ENCODE data around the gene ARHGAP24. TPM values are rescaled to one million over a fixed set of nuclear protein-coding genes. Genes with fewer than 3 reads are reported as not detected.

Gene ARHGAP24
- total and polyA plus RNA-seq, 3 experiments from 2014 or later, result not detected

DNA sequence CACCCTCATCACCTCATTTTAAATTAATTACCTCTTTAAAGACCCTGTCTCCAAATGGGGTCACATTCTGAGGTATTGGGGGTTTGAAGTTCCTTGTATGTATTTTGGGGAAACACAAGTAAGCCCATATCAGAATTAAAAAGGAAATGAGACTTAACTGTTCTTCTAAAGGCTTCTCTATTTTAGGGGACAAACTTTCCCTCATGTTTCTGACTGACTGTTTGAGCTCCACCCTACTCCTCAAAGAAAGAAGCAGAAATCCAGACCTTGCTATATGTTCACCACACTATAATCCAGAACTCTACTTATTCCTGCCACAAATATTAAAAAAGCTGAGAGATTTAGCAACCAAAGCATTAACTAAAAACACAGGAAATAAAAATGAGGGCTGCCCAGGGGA lies 258.8 kb downstream of the ARHGAP24 start:
- H3K27ac ChIP-seq (ENCODE audit: low read depth, low read length), result no peak overlapping the region
- H3K27me3 ChIP-seq (ENCODE audit: insufficient read depth, low read length, poor library complexity, severe bottlenecking), result no peaks in the 10 kb centered on the region
- Mint-ChIP-seq H3K4me3 (no peak overlapping the region), H3K9me3 (peaks cover 0 to 10% (median 2%) of the 10 kb centered on the region in 5 donors), H3K27me3 (no peaks in the 10 kb centered on the region), H3K4me1 (no peaks in the 10 kb centered on the region), H3K27ac (no peak overlapping the region), H3K36me3 (no peaks in the 10 kb centered on the region)
- no peaks in the 10 kb centered on the region for H3K9me3 ChIP-seq (ENCODE audit: low read length)
- POLR2A ChIA-PET, result no interaction called here
- H3K36me3 ChIP-seq (ENCODE audit: insufficient read depth, low read length), result no peaks in the 10 kb centered on the region
- no peaks in the 10 kb centered on the region for H3K4me1 ChIP-seq (ENCODE audit: insufficient read depth, low read length)
- DNase-seq, result no peak
- H3K4me3 ChIP-seq (ENCODE audit: low read length), result no peak overlapping the region
- CTCF ChIA-PET, result no interaction called here

DNA sequence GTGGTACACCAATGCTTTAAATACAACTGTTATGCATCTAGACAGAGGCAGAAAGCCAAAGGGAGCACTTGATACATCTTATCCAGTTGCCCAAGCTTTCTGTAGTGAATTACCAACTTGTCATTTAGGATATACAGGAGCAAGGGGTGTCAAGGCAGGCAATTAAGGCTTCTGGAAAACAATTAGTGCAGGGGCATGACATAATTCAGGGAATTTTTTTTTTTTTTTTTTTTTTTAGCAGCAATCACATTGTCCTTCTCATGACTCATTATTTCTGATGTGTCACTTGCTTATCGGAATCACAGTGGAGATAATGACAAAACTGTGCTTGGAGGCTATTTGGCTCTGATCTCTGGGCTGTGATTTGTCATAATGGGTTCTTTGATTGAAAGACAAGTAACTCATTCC lies 259.5 kb downstream of the ARHGAP24 start:
- Mint-ChIP-seq H3K9me3 (peaks cover 0 to 13% (median 6%) of the 10 kb centered on the region in 5 donors), H3K4me3 (no peak overlapping the region), H3K4me1 (no peaks in the 10 kb centered on the region), H3K27me3 (no peaks in the 10 kb centered on the region), H3K27ac (no peak overlapping the region), H3K36me3 (no peaks in the 10 kb centered on the region)
- no peak for DNase-seq
- CTCF ChIA-PET, result no interaction called here
- H3K4me1 ChIP-seq (ENCODE audit: insufficient read depth, low read length), result no peaks in the 10 kb centered on the region
- H3K27ac ChIP-seq (ENCODE audit: low read depth, low read length), result no peak overlapping the region
- H3K9me3 ChIP-seq (ENCODE audit: low read length), result no peaks in the 10 kb centered on the region
- POLR2A ChIA-PET, result no interaction called here
- H3K27me3 ChIP-seq (ENCODE audit: insufficient read depth, low read length, poor library complexity, severe bottlenecking), result no peaks in the 10 kb centered on the region
- no peak overlapping the region for H3K4me3 ChIP-seq (ENCODE audit: low read length)
- H3K36me3 ChIP-seq (ENCODE audit: insufficient read depth, low read length), result no peaks in the 10 kb centered on the region

DNA sequence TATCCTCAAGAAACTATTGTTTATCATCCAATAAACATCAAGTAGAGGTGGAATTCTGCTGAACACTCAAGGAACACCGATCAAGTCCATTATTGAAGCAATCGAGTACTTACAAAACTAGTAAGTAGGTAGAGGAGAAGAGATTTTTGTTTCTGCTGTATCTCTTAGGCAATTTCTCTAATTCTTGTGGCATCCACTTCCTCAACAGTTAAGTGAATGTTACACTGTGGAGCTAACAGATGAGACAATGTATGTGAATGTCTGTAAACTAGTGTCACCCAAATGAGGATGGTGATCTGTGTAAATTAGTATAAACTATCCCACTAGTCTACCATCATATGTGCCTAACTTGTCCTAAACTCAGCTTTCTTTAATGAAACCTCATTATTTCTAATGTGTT lies 261.6 kb downstream of the ARHGAP24 start:
- no peaks in the 10 kb centered on the region for H3K4me1 Mint-ChIP-seq

DNA sequence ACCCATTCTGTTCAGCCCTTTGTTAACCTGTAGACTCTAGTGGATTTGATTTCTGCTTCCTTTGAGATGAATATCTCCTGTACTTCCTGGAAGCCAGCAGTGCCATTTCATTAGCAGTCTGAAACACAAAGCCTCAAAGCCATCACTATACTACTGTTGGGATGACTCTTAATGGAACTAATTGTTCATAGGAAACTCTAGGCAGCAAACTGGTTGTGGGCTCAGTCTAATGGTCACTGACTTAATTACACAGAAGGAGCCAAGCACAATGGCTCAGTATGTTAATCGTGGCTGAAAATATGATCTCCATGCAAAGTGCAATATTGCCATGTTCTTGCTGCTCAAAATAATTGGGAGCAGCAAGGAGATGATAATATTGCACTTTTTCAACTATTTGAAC lies 262.3 kb downstream of the ARHGAP24 start:
- ChIA-PET POLR2A (no interaction called here), CTCF (no interaction called here)
- Mint-ChIP-seq H3K4me1 (no peaks in the 10 kb centered on the region), H3K27me3 (peaks cover 0 to 2% of the 10 kb centered on the region in 2 donors), H3K27ac (no peak overlapping the region), H3K36me3 (no peaks in the 10 kb centered on the region), H3K4me3 (no peak overlapping the region), H3K9me3 (peaks cover 2 to 13% (median 8%) of the 10 kb centered on the region in 5 donors)
- Histone ChIP-seq H3K27ac (ENCODE audit: low read depth, low read length) (no peak overlapping the region), H3K4me1 (ENCODE audit: insufficient read depth, low read length) (no peaks in the 10 kb centered on the region), H3K9me3 (ENCODE audit: low read length) (no peaks in the 10 kb centered on the region), H3K36me3 (ENCODE audit: insufficient read depth, low read length) (no peaks in the 10 kb centered on the region), H3K4me3 (ENCODE audit: low read length) (no peak overlapping the region), H3K27me3 (ENCODE audit: insufficient read depth, low read length, poor library complexity, severe bottlenecking) (no peaks in the 10 kb centered on the region)
- no peak for DNase-seq

More for the DNA sequence above, 261.6 kb downstream of the ARHGAP24 start:
- Mint-ChIP-seq H3K27ac (no peak overlapping the region), H3K36me3 (no peaks in the 10 kb centered on the region), H3K9me3 (peaks cover 2 to 13% (median 6%) of the 10 kb centered on the region in 5 donors), H3K4me3 (no peak overlapping the region), H3K27me3 (no peaks in the 10 kb centered on the region)
- Histone ChIP-seq H3K27ac (ENCODE audit: low read depth, low read length) (no peak overlapping the region), H3K27me3 (ENCODE audit: insufficient read depth, low read length, poor library complexity, severe bottlenecking) (no peaks in the 10 kb centered on the region), H3K36me3 (ENCODE audit: insufficient read depth, low read length) (no peaks in the 10 kb centered on the region), H3K4me1 (ENCODE audit: insufficient read depth, low read length) (no peaks in the 10 kb centered on the region), H3K9me3 (ENCODE audit: low read length) (no peaks in the 10 kb centered on the region), H3K4me3 (ENCODE audit: low read length) (no peak overlapping the region)
- DNase-seq, result no peak
- ChIA-PET POLR2A (no interaction called here), CTCF (no interaction called here)

DNA sequence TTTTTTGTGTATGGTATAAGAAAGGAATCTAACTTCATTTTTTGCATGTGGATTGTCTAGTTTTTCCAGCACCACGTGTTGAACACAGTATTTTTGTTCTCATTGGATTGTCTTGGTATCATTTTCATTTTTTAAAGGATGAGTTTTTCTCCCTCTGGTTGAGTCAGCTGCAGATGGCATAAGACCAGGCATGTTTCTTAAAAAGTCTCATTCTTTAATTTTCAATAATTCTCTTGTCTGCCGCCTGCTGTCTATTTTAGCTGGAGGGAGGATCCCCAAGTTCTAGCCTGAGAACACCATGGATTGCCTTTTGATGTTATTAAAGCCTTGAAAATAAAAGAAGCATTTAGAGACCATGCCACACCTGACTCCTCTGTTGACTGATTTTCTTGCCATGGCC lies 263.8 kb downstream of the ARHGAP24 start:
- no peaks in the 10 kb centered on the region for H3K4me1 ChIP-seq (ENCODE audit: insufficient read depth, low read length)
- H3K27me3 Mint-ChIP-seq, result peaks cover 0 to 2% of the 10 kb centered on the region in 2 donors
- H3K9me3 Mint-ChIP-seq, result peaks cover 2 to 10% (median 9%) of the 10 kb centered on the region in 5 donors
- ChIA-PET CTCF (no interaction called here), POLR2A (no interaction called here)
- no peak overlapping the region for H3K27ac Mint-ChIP-seq
- H3K36me3 ChIP-seq (ENCODE audit: insufficient read depth, low read length), result no peaks in the 10 kb centered on the region
- no peaks in the 10 kb centered on the region for H3K27me3 ChIP-seq (ENCODE audit: insufficient read depth, low read length, poor library complexity, severe bottlenecking)
- no peaks in the 10 kb centered on the region for H3K9me3 ChIP-seq (ENCODE audit: low read length)
- no peak overlapping the region for H3K27ac ChIP-seq (ENCODE audit: low read depth, low read length)
- H3K4me3 ChIP-seq (ENCODE audit: low read length), result no peak overlapping the region
- DNase-seq, result no peak
- no peaks in the 10 kb centered on the region for H3K4me1 Mint-ChIP-seq
- no peaks in the 10 kb centered on the region for H3K36me3 Mint-ChIP-seq
- H3K4me3 Mint-ChIP-seq, result no peak overlapping the region

DNA sequence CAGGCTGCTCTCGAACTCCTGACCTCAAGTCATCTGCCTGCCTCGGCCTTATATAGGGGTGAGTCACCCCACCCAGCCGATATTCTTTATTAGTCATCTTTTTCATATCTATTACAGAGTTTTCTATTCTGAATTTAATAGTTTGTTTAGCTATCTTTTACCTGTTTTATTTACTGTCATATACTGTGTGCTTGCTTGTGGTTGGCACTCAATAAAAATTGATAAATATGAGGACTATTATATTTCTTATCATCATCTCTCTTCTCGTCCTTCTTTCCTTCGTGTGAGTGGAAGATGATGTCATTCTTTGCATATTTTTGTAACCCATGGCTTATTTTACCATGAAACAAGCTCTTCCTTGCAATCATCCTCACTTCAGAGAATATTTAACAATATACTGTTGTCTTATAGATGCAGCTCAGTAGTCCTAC lies 265.5 kb downstream of the ARHGAP24 start:
- no peak for DNase-seq
- no peak overlapping the region for H3K27ac ChIP-seq (ENCODE audit: low read depth, low read length)
- H3K9me3 ChIP-seq (ENCODE audit: low read length), result no peaks in the 10 kb centered on the region
- no peaks in the 10 kb centered on the region for H3K4me1 Mint-ChIP-seq
- H3K27me3 Mint-ChIP-seq, result peaks cover 0 to 2% of the 10 kb centered on the region in 2 donors
- no peaks in the 10 kb centered on the region for H3K27me3 ChIP-seq (ENCODE audit: insufficient read depth, low read length, poor library complexity, severe bottlenecking)
- H3K36me3 Mint-ChIP-seq, result no peaks in the 10 kb centered on the region
- peaks cover 2 to 9% (median 6%) of the 10 kb centered on the region in 5 donors for H3K9me3 Mint-ChIP-seq
- H3K4me3 ChIP-seq (ENCODE audit: low read length), result no peak overlapping the region
- no peaks in the 10 kb centered on the region for H3K36me3 ChIP-seq (ENCODE audit: insufficient read depth, low read length)
- H3K4me3 Mint-ChIP-seq, result no peak overlapping the region
- no peak overlapping the region for H3K27ac Mint-ChIP-seq
- ChIA-PET POLR2A (no interaction called here), CTCF (no interaction called here)
- no peaks in the 10 kb centered on the region for H3K4me1 ChIP-seq (ENCODE audit: insufficient read depth, low read length)

DNA sequence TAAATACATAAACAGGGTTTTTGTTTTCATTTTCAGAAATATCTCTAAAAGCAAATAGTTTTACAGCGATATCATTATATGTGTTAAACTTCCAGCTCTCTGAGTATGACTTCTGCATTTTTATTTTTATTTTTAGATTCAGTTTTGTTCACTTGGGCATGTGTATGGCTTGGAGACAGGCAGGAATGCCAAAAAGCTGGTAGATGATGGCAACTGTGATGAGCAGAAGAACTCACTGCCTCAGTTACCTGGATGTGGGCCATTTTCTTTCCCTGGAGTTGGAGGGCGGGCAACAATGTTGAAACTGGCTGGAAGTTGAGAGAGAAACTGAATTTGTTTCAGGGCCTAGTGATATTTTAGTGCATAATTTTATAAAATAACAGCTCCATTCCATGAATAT lies 266.4 kb downstream of the ARHGAP24 start:
- Mint-ChIP-seq H3K36me3 (no peaks in the 10 kb centered on the region), H3K4me1 (no peaks in the 10 kb centered on the region), H3K27ac (no peak overlapping the region), H3K9me3 (peaks cover 2 to 7% (median 6%) of the 10 kb centered on the region in 5 donors), H3K27me3 (peaks cover 0 to 2% of the 10 kb centered on the region in 2 donors), H3K4me3 (no peak overlapping the region)
- no peaks in the 10 kb centered on the region for H3K27me3 ChIP-seq (ENCODE audit: insufficient read depth, low read length, poor library complexity, severe bottlenecking)
- H3K4me1 ChIP-seq (ENCODE audit: insufficient read depth, low read length), result no peaks in the 10 kb centered on the region
- DNase-seq, result no peak
- H3K27ac ChIP-seq (ENCODE audit: low read depth, low read length), result no peak overlapping the region
- H3K4me3 ChIP-seq (ENCODE audit: low read length), result no peak overlapping the region
- ChIA-PET POLR2A (no interaction called here), CTCF (no interaction called here)
- no peaks in the 10 kb centered on the region for H3K9me3 ChIP-seq (ENCODE audit: low read length)
- no peaks in the 10 kb centered on the region for H3K36me3 ChIP-seq (ENCODE audit: insufficient read depth, low read length)

DNA sequence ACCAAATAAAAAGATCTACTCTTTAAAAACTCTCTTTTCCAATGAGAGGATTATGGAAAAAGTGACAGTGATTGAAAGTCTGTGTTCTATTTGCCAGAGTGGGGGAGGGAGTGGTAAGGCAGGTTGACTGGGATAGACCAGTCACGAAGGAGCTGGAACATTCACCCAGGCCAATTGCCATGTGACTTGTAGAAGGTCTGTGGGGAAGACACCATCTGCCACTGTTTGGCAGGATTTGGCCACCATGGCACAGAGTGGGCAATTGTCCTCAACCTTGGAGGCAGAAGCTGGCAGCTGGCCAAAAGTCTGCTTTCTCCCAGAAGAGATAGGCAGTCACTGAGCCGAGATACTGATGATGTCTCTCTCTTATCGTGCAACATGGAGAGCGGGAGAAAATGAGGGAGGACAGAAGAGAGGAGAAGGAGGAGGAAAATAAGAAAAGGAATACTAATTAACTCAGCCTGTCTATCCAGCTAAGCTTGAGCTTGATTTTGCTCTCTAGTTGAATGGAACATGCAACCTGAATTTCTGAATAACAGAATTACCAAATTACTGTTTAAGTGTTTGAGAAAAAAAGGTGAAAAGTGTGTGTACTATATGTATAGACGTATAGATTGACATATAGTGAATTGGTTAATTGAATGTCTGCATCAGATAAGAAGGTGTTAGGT lies 267.1 kb downstream of the ARHGAP24 start:
- no peak overlapping the region for H3K4me3 Mint-ChIP-seq
- Histone ChIP-seq H3K27ac (ENCODE audit: low read depth, low read length) (no peak overlapping the region), H3K27me3 (ENCODE audit: insufficient read depth, low read length, poor library complexity, severe bottlenecking) (no peaks in the 10 kb centered on the region), H3K4me1 (ENCODE audit: insufficient read depth, low read length) (no peaks in the 10 kb centered on the region), H3K9me3 (ENCODE audit: low read length) (no peaks in the 10 kb centered on the region), H3K4me3 (ENCODE audit: low read length) (no peak overlapping the region), H3K36me3 (ENCODE audit: insufficient read depth, low read length) (no peaks in the 10 kb centered on the region)
- peaks cover 0 to 2% of the 10 kb centered on the region in 2 donors for H3K27me3 Mint-ChIP-seq
- H3K4me1 Mint-ChIP-seq, result no peaks in the 10 kb centered on the region
- POLR2A ChIA-PET, result no interaction called here
- no peaks in the 10 kb centered on the region for H3K36me3 Mint-ChIP-seq
- peaks cover 2 to 7% (median 6%) of the 10 kb centered on the region in 5 donors for H3K9me3 Mint-ChIP-seq
- CTCF ChIA-PET, result no interaction called here
- DNase-seq, result no peak
- no peak overlapping the region for H3K27ac Mint-ChIP-seq
